Lower leg skin (tissue), 4 donors: Measurements from ENCODE around the gene BCAP31. TPM values are rescaled to one million over a fixed set of nuclear protein-coding genes. Genes with fewer than 3 reads are reported as not detected.
"Not testable (repeated sequence)": the region's sequence is repeated elsewhere in the genome, so short reads cannot be mapped to it uniquely, and the experiment has no call there.

Experiments
- DNase-seq, 2 donors: peaks; one replicate each; pipeline ENCODE4 v3.0.0-alpha.2; 2019; ENCODE audit warnings: low spot score in 2 of 2
- H3K4me3 ChIP-seq: fragments of 200-600 bp; sonication (generic); 2 replicates; pipeline ENCODE4 v1.5.1; 2017; ENCODE audit warnings: mild to moderate bottlenecking, low read depth; ENCODE audit not compliant: poor library complexity, severe bottlenecking
- POLR2A ChIP-seq, 2 donors: fragments of 450-650 bp; IDR thresholded peaks; one replicate each; pipeline ENCODE4 v1.6.1; 2016 to 2017; ENCODE audit warnings: antibody characterized with exemption in 2 of 2, mild to moderate bottlenecking in 1 of 2, moderate library complexity in 1 of 2
- WGBS, 2 donors: methylation state at CpG; one replicate each; pipeline ENCODE4 v1.1.5; 2018; 5-methylcytosine and 5-hydroxymethylcytosine counted together
- intact Hi-C: fragments of 100-400 bp; cut with DNase I; formaldehyde crosslinking; loops from one replicate; pipeline ENCODE4 v1.15.0; 2023; ENCODE audit warnings: low total_unique reads
- total RNA-seq, 4 donors: library from RNA; depleted of rRNA; stranded (reverse); fragments of >200 nt; gene quantifications; one replicate each; pipeline ENCODE4 v1.1.0, GENCODE V29; 2016
- TF ChIP-seq, protein P1 (sequence below), 3 donors: fragments of 450-650 bp; IDR thresholded peaks; one replicate each; pipeline ENCODE4 v1.5.1; 2016; ENCODE audit warnings: antibody characterized with exemption in 3 of 3, mild to moderate bottlenecking in 3 of 3, moderate library complexity in 2 of 3

BCAP31 gene
- total RNA-seq, 4 donors from 2014 or later = 139 to 210 (median 169) TPM

DNA sequence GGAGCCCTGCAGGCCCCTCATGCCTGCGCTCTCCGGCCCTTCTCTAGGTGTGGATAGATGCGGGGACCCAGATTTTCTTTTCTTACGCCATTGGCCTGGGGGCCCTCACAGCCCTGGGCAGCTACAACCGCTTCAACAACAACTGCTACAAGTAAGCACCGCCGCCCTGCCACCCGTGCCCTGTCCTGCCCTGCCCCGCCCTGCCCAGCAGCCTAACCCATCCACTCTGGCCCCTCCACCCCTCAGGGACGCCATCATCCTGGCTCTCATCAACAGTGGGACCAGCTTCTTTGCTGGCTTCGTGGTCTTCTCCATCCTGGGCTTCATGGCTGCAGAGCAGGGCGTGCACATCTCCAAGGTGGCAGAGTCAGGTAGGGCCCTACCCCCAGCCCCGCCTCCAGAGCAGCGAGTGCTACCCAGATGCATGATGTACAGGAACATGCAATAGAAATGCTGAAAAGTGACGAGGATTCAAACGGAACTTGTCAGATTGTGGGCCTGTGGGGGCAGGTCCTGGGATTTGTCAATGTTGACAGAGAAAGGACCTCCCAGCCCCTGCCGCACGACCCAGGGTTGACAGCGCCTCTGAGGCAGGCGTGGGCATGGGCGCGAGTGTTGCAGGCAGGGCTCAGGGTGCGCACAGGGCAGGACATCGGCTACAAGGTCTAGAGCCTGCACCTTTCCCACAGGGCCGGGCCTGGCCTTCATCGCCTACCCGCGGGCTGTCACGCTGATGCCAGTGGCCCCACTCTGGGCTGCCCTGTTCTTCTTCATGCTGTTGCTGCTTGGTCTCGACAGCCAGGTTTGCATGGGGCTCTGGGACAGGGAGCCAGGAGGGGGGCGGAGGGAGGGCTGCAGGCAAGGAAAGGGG is 30.7 kb downstream of the BCAP31 start:
- 28 to 76% methylated on average over 17 to 31 of the region's 31 CpGs for WGBS, 2 donors
- intact Hi-C loops = no loop called here
- no peak for TF ChIP-seq POLR2A (IDR thresholded peaks at IDR 0.05)
- TF ChIP-seq, protein P1, sequence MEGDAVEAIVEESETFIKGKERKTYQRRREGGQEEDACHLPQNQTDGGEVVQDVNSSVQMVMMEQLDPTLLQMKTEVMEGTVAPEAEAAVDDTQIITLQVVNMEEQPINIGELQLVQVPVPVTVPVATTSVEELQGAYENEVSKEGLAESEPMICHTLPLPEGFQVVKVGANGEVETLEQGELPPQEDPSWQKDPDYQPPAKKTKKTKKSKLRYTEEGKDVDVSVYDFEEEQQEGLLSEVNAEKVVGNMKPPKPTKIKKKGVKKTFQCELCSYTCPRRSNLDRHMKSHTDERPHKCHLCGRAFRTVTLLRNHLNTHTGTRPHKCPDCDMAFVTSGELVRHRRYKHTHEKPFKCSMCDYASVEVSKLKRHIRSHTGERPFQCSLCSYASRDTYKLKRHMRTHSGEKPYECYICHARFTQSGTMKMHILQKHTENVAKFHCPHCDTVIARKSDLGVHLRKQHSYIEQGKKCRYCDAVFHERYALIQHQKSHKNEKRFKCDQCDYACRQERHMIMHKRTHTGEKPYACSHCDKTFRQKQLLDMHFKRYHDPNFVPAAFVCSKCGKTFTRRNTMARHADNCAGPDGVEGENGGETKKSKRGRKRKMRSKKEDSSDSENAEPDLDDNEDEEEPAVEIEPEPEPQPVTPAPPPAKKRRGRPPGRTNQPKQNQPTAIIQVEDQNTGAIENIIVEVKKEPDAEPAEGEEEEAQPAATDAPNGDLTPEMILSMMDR (IDR thresholded peaks at IDR 0.05) = no peak

GRCh38 chrX:153692611-153693156 is 31.5 kb downstream of the BCAP31 start:
- 50 to 75% methylated on average over 5 to 24 of the region's 24 CpGs for WGBS, 2 donors
- no peak overlapping the region for H3K4me3 ChIP-seq
- no peak for DNase-seq
- intact Hi-C loops = no loop called here
- TF ChIP-seq POLR2A (IDR thresholded peaks at IDR 0.05) = no peak
- TF ChIP-seq, protein P1 (IDR thresholded peaks at IDR 0.05) = no peak

More for the DNA sequence above, 30.7 kb downstream of the BCAP31 start:
- H3K4me3 ChIP-seq = no peak overlapping the region
- no peak for DNase-seq

- intact Hi-C loops = no loop called here
- no peak overlapping the region for H3K4me3 ChIP-seq
- no peak for DNase-seq
- 75% methylated on average over 4 of the region's 4 CpGs; no CpG with 5 or more reads in 1 of the 2 donors for WGBS, 2 donors
- no peak for TF ChIP-seq POLR2A (IDR thresholded peaks at IDR 0.05)
- TF ChIP-seq, protein P1 (IDR thresholded peaks at IDR 0.05) = no peak
Measured at GRCh38 chrX:153692003-153692402, 32.2 kb downstream of the BCAP31 start.

DNA sequence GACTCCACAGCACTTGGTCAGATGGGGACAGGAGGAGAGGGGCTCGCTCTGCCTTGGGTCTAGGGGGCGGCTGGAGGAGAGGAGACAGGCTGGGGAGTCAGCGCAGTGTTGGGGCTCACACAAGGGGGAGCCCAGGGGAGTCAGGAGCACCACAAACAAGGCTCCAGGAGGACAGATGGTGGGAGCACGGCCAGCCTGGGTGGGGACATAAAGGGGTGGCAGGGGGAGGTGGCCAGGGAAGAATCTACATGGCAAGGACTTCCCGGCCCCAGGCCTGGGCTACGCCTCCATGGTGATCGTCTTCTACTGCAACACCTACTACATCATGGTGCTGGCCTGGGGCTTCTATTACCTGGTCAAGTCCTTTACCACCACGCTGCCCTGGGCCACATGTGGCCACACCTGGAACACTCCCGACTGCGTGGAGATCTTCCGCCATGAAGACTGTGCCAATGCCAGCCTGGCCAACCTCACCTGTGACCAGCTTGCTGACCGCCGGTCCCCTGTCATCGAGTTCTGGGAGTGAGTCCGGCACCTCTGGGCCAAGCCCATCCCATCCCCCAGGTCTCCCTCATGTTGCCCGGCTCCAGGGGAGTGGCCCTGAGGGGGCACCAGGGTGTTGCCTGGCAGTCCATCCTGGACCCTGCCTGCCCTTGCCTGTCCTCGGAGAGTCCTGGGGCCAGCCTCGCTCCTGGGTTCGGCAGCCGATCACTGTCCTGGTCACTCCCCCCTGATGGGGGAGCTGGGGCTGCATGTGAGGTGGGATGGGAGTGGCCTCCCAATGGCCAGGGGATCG is 33.0 kb downstream of the BCAP31 start:
- DNase-seq, intact Hi-C loops, H3K4me3 ChIP-seq: not testable (repeated sequence)
- 25 to 84% methylated on average over 2 to 20 of the region's 21 CpGs for WGBS, 2 donors

GRCh38 chrX:153690466-153690865 is 33.7 kb downstream of the BCAP31 start:
- intact Hi-C loops = no loop called here
- H3K4me3 ChIP-seq = no peak overlapping the region
- WGBS, 2 donors = 46 to 84% methylated on average over 7 to 12 of the region's 14 CpGs
- DNase-seq = no peak
- TF ChIP-seq POLR2A (IDR thresholded peaks at IDR 0.05) = no peak
- TF ChIP-seq, protein P1 (IDR thresholded peaks at IDR 0.05) = no peak
